ENCODE data around the gene SYTL1. TPM values are rescaled to one million over a fixed set of nuclear protein-coding genes. Genes with fewer than 3 reads are reported as not detected.

SYTL1 gene
- polyA plus RNA-seq, 1 donor from 2014 or later, result not detected

GRCh38 chr1:27357281-27358037, 15.6 kb downstream of the SYTL1 start:
- Histone ChIP-seq H3K36me3 (ENCODE audit: insufficient read depth, low read length) (no peaks in the 10 kb centered on the region), H3F3A (ENCODE audit: insufficient read depth, low read length, poor library complexity, severe bottlenecking) (no peaks in the 10 kb centered on the region), H3K27ac (ENCODE audit: low read length) (no peak overlapping the region), H2AFZ (ENCODE audit: low read depth, low read length) (no peak overlapping the region), H3K9me2 (ENCODE audit: insufficient read depth, low read length) (no peaks in the 10 kb centered on the region), H3K9me3 (ENCODE audit: low read length) (no peaks in the 10 kb centered on the region), H3K79me2 (replicated peaks; ENCODE audit: insufficient read depth, low read length) (no peaks in the 10 kb centered on the region), H4K20me1 (ENCODE audit: insufficient read depth) (no peaks in the 10 kb centered on the region), H3K9ac (ENCODE audit: low read length) (no peak overlapping the region), H3K27me3 (ENCODE audit: insufficient read depth, low read depth, low read length) (peaks cover 24% of the 10 kb centered on the region), H3K4me3 (ENCODE audit: low read length) (no peak overlapping the region), H3K4me2 (ENCODE audit: low read length) (no peak overlapping the region)
- TF ChIP-seq SMC3 (conservative IDR thresholded peaks at IDR 0.05; ENCODE audit: poor library complexity) (peak; percentile 68), EZH2 (IDR thresholded peaks at IDR 0.05; ENCODE audit: borderline replicate concordance, insufficient read depth, low read length, poor library complexity, severe bottlenecking) (no peak), TAF1 (IDR thresholded peaks at IDR 0.05; ENCODE audit: low read depth) (no peak), POLR2AphosphoS5 (IDR thresholded peaks at IDR 0.05) (no peak), RAD21 (conservative IDR thresholded peaks at IDR 0.05) (peak; percentile 54), MXI1 (conservative IDR thresholded peaks at IDR 0.05; ENCODE audit: poor library complexity, severe bottlenecking) (no peak)
- TF ChIP-seq, protein P1, sequence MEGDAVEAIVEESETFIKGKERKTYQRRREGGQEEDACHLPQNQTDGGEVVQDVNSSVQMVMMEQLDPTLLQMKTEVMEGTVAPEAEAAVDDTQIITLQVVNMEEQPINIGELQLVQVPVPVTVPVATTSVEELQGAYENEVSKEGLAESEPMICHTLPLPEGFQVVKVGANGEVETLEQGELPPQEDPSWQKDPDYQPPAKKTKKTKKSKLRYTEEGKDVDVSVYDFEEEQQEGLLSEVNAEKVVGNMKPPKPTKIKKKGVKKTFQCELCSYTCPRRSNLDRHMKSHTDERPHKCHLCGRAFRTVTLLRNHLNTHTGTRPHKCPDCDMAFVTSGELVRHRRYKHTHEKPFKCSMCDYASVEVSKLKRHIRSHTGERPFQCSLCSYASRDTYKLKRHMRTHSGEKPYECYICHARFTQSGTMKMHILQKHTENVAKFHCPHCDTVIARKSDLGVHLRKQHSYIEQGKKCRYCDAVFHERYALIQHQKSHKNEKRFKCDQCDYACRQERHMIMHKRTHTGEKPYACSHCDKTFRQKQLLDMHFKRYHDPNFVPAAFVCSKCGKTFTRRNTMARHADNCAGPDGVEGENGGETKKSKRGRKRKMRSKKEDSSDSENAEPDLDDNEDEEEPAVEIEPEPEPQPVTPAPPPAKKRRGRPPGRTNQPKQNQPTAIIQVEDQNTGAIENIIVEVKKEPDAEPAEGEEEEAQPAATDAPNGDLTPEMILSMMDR (IDR thresholded peaks at IDR 0.05; ENCODE audit: poor library complexity, severe bottlenecking), result peak; percentile 74

GRCh38 chr1:27358038-27358927, 16.5 kb downstream of the SYTL1 start:
- H3K27me3 ChIP-seq (ENCODE audit: insufficient read depth, low read depth, low read length), result peaks cover 24% of the 10 kb centered on the region
- no peaks in the 10 kb centered on the region for H3F3A ChIP-seq (ENCODE audit: insufficient read depth, low read length, poor library complexity, severe bottlenecking)
- H3K79me2 ChIP-seq (replicated peaks; ENCODE audit: insufficient read depth, low read length), result no peaks in the 10 kb centered on the region
- no peak overlapping the region for H3K27ac ChIP-seq (ENCODE audit: low read length)
- H3K36me3 ChIP-seq (ENCODE audit: insufficient read depth, low read length), result no peaks in the 10 kb centered on the region
- H3K9me2 ChIP-seq (ENCODE audit: insufficient read depth, low read length), result no peaks in the 10 kb centered on the region
- TF ChIP-seq SMC3 (conservative IDR thresholded peaks at IDR 0.05; ENCODE audit: poor library complexity), result no peak
- no peak for TF ChIP-seq REST (IDR thresholded peaks at IDR 0.05; ENCODE audit: borderline replicate concordance)
- no peak for TF ChIP-seq MXI1 (conservative IDR thresholded peaks at IDR 0.05; ENCODE audit: poor library complexity, severe bottlenecking)
- TF ChIP-seq POLR2AphosphoS5 (IDR thresholded peaks at IDR 0.05), result no peak
- H4K20me1 ChIP-seq (ENCODE audit: insufficient read depth), result no peaks in the 10 kb centered on the region
- no peak overlapping the region for H3K4me2 ChIP-seq (ENCODE audit: low read length)
- H2AFZ ChIP-seq (ENCODE audit: low read depth, low read length), result no peak overlapping the region
- H3K9me3 ChIP-seq (ENCODE audit: low read length), result no peaks in the 10 kb centered on the region
- H3K9ac ChIP-seq (ENCODE audit: low read length), result no peak overlapping the region
- no peak overlapping the region for H3K4me3 ChIP-seq (ENCODE audit: low read length)

Data from neural cell (in vitro differentiated cells).